NOMO-1 treated with DMSO at 0.1 percent for 48 hours (cell line): Measurements from ENCODE around the gene GAS6.
A peak's percentile ranks its signal among the peaks of the same experiment; 100 is the strongest.
"Not testable (repeated sequence)": the region's sequence is repeated elsewhere in the genome, so short reads cannot be mapped to it uniquely, and the experiment has no call there.

Experiments
- DNase-seq: peaks from one replicate; lab custom pipeline; 2025; ENCODE audit not compliant: unreplicated experiment; lab: John Stamatoyannopoulos, UW

The GAS6 gene

GRCh38 chr13:113840541-113841352 is 23.1 kb downstream of the GAS6 start:
- no peak for DNase-seq

- no peak for DNase-seq
Observed at GRCh38 chr13:113839536-113840204, 24.2 kb downstream of the GAS6 start.

- DNase-seq, result no peak
Observed at GRCh38 chr13:113838711-113839201, 25.1 kb downstream of the GAS6 start.

- DNase-seq, result peak; percentile 39
Observed at GRCh38 chr13:113837560-113838355, 26.1 kb downstream of the GAS6 start.

GRCh38 chr13:113836768-113837559 is 26.9 kb downstream of the GAS6 start:
- peak; percentile 27 for DNase-seq

- DNase-seq, result no peak
Observed at GRCh38 chr13:113835461-113836270, 28.2 kb downstream of the GAS6 start.

- DNase-seq, result no peak
Observed at GRCh38 chr13:113834496-113835200, 29.2 kb downstream of the GAS6 start.

- DNase-seq, result not testable (repeated sequence)
Observed at GRCh38 chr13:113834006-113834405, 29.9 kb downstream of the GAS6 start.

- no peak for DNase-seq
Observed at GRCh38 chr13:113833111-113833830, 30.6 kb downstream of the GAS6 start.

- no peak for DNase-seq
Observed at GRCh38 chr13:113832631-113833030, 31.2 kb downstream of the GAS6 start.

GRCh38 chr13:113832205-113832604 is 31.7 kb downstream of the GAS6 start:
- DNase-seq, result no peak

DNA sequence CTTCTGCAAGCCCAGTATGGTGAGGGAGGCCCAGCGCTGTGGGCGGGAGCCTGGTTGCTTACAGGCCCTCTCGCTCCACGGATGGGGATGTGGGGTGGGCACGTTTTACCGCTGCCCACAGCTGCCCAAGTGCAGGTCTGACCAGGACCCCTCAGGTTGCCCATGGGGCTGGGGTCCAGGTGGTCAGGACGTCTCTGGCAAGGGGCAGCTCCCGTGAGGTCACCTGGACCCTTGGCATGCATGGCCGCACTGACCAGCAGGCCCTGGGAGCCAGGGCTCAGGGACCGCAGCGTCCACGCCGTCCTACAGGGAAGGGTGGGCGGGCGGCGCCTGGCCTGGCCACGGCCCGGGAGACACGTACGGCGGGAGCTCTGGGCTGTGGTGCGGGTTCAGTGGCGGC is 32.8 kb downstream of the GAS6 start:
- no peak for DNase-seq

DNA sequence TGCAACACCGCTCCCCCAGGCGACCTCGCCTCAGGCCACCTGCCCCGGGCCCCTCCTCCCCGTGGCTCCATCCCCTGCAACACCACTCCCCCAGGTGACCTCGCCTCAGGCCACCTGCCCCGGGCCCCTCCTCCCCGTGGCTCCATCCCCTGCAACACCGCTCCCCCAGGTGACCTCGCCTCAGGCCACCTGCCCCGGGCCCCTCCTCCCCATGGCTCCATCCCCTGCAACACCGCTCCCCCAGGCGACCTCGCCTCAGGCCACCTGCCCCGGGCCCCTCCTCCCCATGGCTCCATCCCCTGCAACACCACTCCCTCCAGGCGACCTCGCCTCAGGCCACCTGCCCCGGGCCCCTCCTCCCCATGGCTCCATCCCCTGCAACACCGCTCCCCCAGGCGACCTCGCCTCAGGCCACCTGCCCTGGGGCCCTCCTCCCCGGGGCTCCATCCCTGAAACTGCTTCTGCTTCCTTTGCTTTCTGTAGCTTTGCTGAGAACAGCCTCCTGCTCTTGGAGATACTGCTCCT is 33.4 kb downstream of the GAS6 start:
- not testable (repeated sequence) for DNase-seq

- no peak for DNase-seq
Observed at GRCh38 chr13:113828282-113828825, 35.5 kb downstream of the GAS6 start.

GRCh38 chr13:113827021-113827420 is 36.9 kb downstream of the GAS6 start:
- DNase-seq, result no peak

DNA sequence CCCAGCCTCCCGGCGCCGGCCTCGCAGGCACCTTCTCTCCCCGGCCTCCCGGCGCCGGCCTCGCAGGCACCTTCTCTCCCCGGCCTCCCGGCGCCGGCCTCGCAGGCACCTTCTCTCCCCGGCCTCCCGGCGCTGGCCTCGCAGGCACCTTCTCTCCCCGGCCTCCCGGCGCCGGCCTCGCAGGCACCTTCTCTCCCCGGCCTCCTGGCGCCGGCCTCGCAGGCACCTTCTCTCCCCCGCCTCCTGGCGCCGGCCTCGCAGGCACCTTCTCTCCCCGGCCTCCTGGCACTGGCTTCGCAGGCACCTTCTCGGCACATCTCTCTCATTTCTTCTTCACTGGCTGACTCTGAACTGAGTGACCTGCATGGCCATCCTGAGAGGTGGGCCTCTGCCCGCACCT is 37.4 kb downstream of the GAS6 start:
- DNase-seq, result not testable (repeated sequence)

GRCh38 chr13:113825841-113826240 is 38.0 kb downstream of the GAS6 start:
- no peak for DNase-seq

DNA sequence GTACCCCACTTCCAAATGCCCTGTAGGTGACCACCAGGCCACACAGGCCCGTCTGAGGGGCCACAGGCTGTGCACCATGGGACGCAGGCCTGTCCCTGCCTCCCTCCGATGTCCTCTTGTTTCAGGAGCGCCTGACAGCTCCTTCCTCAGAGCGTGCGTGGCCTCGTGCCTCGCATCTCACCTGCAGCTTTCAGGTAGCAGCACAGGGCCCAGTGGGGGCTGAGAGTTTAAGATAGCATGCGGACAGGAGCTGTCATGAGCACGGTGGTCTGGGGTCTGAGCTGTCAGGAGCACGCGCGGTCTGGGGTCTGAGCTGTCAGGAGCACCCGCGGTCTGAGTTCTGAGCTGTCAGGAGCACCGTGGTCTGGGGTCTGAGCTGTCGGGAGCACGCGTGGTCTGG is 40.1 kb downstream of the GAS6 start:
- DNase-seq, result no peak
